K562 (cell line): Measurements from ENCODE around the gene NHLRC2. TPM values are rescaled to one million over a fixed set of nuclear protein-coding genes. Genes with fewer than 3 reads are reported as not detected.

Experiments
- BCL6 ChIP-seq: fragments of 250-450 bp; sonication (Bioruptor Pico); IDR thresholded peaks from 2 replicates; pipeline ENCODE4 v1.4.0; 2020
- CBFA2T2 ChIP-seq: fragments of 450-650 bp; conservative IDR thresholded peaks from 2 replicates; pipeline ENCODE4 v1.6.1; 2017; ENCODE audit warnings: mild to moderate bottlenecking
- CHD4 ChIP-seq: fragments of 200-600 bp; sonication (generic); IDR thresholded peaks from 3 replicates; pipeline ENCODE4 v1.6.1; 2012; ENCODE audit warnings: low read depth, mild to moderate bottlenecking, mixed read lengths, low read length, inconsistent platforms; ENCODE audit not compliant: insufficient read depth, insufficient replicate concordance, poor library complexity, severe bottlenecking
- E2F3 ChIP-seq: fragments of 250-450 bp; sonication (Bioruptor Pico); IDR thresholded peaks from 2 replicates; pipeline ENCODE4 v1.4.0; 2020; ENCODE audit warnings: mild to moderate bottlenecking
- KAT2B ChIP-seq: IDR thresholded peaks from one replicate; pipeline ENCODE4 v1.6.1; 2012; ENCODE audit warnings: low read depth, mild to moderate bottlenecking, control low read depth, inconsistent platforms, low read length, moderate library complexity
- MAZ ChIP-seq, 2 experiments: fragments of 450-650 bp in 1 of 2; sonication (generic) in 1 of 2; formaldehyde crosslinking; IDR thresholded peaks in 1 of 2; conservative IDR thresholded peaks in 1 of 2; 2 replicates each; pipeline versions ENCODE4 v1.4.0 to v1.5.0; 2020; ENCODE audit warnings: mild to moderate bottlenecking in 1 of 2, missing genetic modification reagents in 1 of 2
- POLR3G ChIP-seq: IDR thresholded peaks from 2 replicates; pipeline ENCODE4 v1.6.1; 2011; ENCODE audit not compliant: insufficient read length, insufficient replicate concordance; ENCODE audit errors: extremely low read depth
- SMAD3 ChIP-seq: fragments of 450-650 bp; formaldehyde crosslinking; conservative IDR thresholded peaks from 2 replicates; pipeline ENCODE4 v1.4.0; 2020; ENCODE audit warnings: mild to moderate bottlenecking
- YY1 ChIP-seq, 3 experiments: IDR thresholded peaks; 2 replicates each; pipeline ENCODE4 v1.6.1; 2011; ENCODE audit warnings: low read length in 2 of 3, mild to moderate bottlenecking in 2 of 3, moderate library complexity in 2 of 3, borderline replicate concordance in 1 of 3, control low read depth in 1 of 3, low read depth in 1 of 3; ENCODE audit not compliant: insufficient read depth in 3 of 3, insufficient replicate concordance in 2 of 3, control insufficient read depth in 1 of 3, insufficient read length in 1 of 3; ENCODE audit errors: extremely low read depth in 1 of 3
- ZNF134 ChIP-seq: fragments of 250-450 bp; sonication (Bioruptor Pico); conservative IDR thresholded peaks from 2 replicates; pipeline ENCODE4 v1.4.0; 2020
- ZNF184 ChIP-seq: sonication (generic); formaldehyde crosslinking; IDR thresholded peaks from 2 replicates; pipeline ENCODE4 v1.5.0; 2020; ENCODE audit warnings: missing genetic modification reagents
- ZNF551 ChIP-seq: fragments of 250-450 bp; sonication (Bioruptor Pico); IDR thresholded peaks from 2 replicates; pipeline ENCODE4 v1.5.0; 2021; ENCODE audit warnings: mild to moderate bottlenecking, moderate library complexity
- ZNF695 ChIP-seq: fragments of 450-650 bp; formaldehyde crosslinking; IDR thresholded peaks from 2 replicates; pipeline ENCODE4 v1.4.0; 2020; ENCODE audit warnings: mild to moderate bottlenecking, moderate library complexity
- ZNF764 ChIP-seq: fragments of 250-450 bp; sonication (Bioruptor Pico); IDR thresholded peaks from 2 replicates; pipeline ENCODE4 v1.4.0; 2020; ENCODE audit warnings: low read depth, mild to moderate bottlenecking, moderate library complexity
- polyA plus RNA-seq, 8 experiments: library from polyadenylated mRNA; depleted of rRNA in 4 of 8; stranded (reverse) in 5 of 8; unstranded in 3 of 8; fragments of >200 nt; fragmentation: Nextera tagmentation in 2 of 8; fragmentation: Illumina TruSeq in 1 of 8; extraction: Ambion mirVana in 2 of 8; extraction: Trizol in 1 of 8; gene quantifications; 2 replicates each; pipeline versions ENCODE4 v1.2.1 to v1.2.3, GENCODE V29; 2011 to 2014; ENCODE audit warnings: inconsistent platforms in 1 of 8, missing spikeins in 1 of 8
- total RNA-seq, 7 experiments: library from RNA; depleted of rRNA in 6 of 7; stranded (reverse); fragments of >200 nt in 6 of 7; fragmentation: Illumina TruSeq in 2 of 7; extraction: Trizol in 2 of 7; gene quantifications; 2 replicates each; pipeline versions ENCODE4 v1.2.1 to v1.2.3, GENCODE V29; 2011 to 2021; ENCODE audit warnings: low replicate concordance in 1 of 7
- TF ChIP-seq, protein P1 (sequence below): fragments of 150-350 bp; IDR thresholded peaks from 2 replicates; pipeline ENCODE4 v1.6.1; 2014; ENCODE audit warnings: low read depth, mild to moderate bottlenecking, low read length, borderline replicate concordance
- TF ChIP-seq, protein P2 (sequence below), 2 experiments: IDR thresholded peaks; 2 replicates each; pipeline ENCODE4 v1.6.1; 2012; ENCODE audit warnings: improper control_type of control experiment in 2 of 2, low read depth in 2 of 2, low read length in 2 of 2, borderline replicate concordance in 1 of 2
- TF ChIP-seq, protein P3 (sequence below): fragments of 450-650 bp; IDR thresholded peaks from 2 replicates; pipeline ENCODE4 v1.6.1; 2018; ENCODE audit not compliant: partially characterized antibody

The NHLRC2 gene
- total and polyA plus RNA-seq, 9 of the 15 experiments (the other 6 are each of a cell fraction or from before 2014, with no cell fraction given): 1.5 to 22.4 (median 10.3) TPM

DNA sequence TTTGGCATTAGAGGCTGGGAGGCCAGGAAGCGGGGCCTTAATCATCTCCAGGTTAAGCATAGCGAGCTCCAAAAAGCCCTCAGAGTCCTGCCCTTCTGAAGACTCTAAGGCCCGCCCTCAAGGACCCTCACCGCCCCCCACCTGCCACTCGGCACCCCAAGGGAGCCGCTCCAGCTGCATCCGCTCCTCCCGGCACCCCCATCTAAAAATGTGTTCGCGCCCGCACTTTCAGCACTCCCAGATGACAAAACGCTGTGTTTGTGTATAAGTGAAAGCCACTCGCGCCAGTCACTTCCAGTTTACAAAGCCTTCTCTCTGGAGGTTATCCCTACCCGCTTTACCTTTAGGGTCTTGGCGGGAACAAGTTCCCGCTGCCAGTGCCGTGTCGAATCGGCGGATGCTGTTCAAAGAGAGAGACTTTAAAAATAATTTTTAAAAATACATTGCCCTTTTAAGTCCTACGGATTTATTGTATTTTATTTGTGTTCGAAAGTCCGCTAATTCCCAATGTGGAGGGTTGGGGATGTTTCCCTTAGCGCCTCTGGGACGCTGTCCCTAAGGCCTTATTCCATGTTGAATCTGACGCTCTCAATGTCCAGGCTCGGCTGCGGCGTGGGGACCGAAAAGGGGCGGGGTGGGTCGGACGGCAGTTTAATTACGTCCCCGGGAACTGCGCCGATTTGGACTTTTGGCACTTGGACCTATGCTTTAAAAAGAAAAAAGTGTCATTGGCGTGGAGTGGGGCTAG, at the start of gene NHLRC2, which contains the start of gene DCLRE1A (continued):
- TF ChIP-seq, protein P1, sequence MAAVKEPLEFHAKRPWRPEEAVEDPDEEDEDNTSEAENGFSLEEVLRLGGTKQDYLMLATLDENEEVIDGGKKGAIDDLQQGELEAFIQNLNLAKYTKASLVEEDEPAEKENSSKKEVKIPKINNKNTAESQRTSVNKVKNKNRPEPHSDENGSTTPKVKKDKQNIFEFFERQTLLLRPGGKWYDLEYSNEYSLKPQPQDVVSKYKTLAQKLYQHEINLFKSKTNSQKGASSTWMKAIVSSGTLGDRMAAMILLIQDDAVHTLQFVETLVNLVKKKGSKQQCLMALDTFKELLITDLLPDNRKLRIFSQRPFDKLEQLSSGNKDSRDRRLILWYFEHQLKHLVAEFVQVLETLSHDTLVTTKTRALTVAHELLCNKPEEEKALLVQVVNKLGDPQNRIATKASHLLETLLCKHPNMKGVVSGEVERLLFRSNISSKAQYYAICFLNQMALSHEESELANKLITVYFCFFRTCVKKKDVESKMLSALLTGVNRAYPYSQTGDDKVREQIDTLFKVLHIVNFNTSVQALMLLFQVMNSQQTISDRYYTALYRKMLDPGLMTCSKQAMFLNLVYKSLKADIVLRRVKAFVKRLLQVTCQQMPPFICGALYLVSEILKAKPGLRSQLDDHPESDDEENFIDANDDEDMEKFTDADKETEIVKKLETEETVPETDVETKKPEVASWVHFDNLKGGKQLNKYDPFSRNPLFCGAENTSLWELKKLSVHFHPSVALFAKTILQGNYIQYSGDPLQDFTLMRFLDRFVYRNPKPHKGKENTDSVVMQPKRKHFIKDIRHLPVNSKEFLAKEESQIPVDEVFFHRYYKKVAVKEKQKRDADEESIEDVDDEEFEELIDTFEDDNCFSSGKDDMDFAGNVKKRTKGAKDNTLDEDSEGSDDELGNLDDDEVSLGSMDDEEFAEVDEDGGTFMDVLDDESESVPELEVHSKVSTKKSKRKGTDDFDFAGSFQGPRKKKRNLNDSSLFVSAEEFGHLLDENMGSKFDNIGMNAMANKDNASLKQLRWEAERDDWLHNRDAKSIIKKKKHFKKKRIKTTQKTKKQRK: no peak
- TF ChIP-seq CHD4: no peak
- no peak for TF ChIP-seq CBFA2T2
- TF ChIP-seq ZNF184 (CRISPR knock-in tag): no peak
- TF ChIP-seq ZNF134: no peak
- TF ChIP-seq YY1 (IDR thresholded peaks at IDR 0.05; ENCODE audit: borderline replicate concordance in 1 of 3, control insufficient read depth in 1 of 3, extremely low read depth in 1 of 3, insufficient read depth in 3 of 3, insufficient read length in 1 of 3, insufficient replicate concordance in 2 of 3, low read depth in 1 of 3, low read length in 2 of 3): no peak
- TF ChIP-seq E2F3 (CRISPR knock-in tag): peak; percentile 84
- TF ChIP-seq, protein P2, sequence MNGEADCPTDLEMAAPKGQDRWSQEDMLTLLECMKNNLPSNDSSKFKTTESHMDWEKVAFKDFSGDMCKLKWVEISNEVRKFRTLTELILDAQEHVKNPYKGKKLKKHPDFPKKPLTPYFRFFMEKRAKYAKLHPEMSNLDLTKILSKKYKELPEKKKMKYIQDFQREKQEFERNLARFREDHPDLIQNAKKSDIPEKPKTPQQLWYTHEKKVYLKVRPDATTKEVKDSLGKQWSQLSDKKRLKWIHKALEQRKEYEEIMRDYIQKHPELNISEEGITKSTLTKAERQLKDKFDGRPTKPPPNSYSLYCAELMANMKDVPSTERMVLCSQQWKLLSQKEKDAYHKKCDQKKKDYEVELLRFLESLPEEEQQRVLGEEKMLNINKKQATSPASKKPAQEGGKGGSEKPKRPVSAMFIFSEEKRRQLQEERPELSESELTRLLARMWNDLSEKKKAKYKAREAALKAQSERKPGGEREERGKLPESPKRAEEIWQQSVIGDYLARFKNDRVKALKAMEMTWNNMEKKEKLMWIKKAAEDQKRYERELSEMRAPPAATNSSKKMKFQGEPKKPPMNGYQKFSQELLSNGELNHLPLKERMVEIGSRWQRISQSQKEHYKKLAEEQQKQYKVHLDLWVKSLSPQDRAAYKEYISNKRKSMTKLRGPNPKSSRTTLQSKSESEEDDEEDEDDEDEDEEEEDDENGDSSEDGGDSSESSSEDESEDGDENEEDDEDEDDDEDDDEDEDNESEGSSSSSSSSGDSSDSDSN (IDR thresholded peaks at IDR 0.05; ENCODE audit: borderline replicate concordance in 1 of 2, low read depth in 2 of 2, low read length in 2 of 2): no peak
- TF ChIP-seq ZNF551: no peak
- no peak for TF ChIP-seq BCL6 (CRISPR knock-in tag)
- no peak for TF ChIP-seq ZNF764 (CRISPR knock-in tag)
- TF ChIP-seq POLR3G: no peak
- no peak for TF ChIP-seq ZNF695 (CRISPR knock-in tag)
- TF ChIP-seq SMAD3 (CRISPR knock-in tag): no peak
- TF ChIP-seq MAZ (CRISPR knock-in tag; conservative IDR thresholded peaks at IDR 0.05 in 1 of 2, IDR thresholded peaks at IDR 0.05 in 1 of 2): peak in 1 of 2 experiments; percentile 49; a peak in 1 of 4 replicates
- TF ChIP-seq, protein P3, sequence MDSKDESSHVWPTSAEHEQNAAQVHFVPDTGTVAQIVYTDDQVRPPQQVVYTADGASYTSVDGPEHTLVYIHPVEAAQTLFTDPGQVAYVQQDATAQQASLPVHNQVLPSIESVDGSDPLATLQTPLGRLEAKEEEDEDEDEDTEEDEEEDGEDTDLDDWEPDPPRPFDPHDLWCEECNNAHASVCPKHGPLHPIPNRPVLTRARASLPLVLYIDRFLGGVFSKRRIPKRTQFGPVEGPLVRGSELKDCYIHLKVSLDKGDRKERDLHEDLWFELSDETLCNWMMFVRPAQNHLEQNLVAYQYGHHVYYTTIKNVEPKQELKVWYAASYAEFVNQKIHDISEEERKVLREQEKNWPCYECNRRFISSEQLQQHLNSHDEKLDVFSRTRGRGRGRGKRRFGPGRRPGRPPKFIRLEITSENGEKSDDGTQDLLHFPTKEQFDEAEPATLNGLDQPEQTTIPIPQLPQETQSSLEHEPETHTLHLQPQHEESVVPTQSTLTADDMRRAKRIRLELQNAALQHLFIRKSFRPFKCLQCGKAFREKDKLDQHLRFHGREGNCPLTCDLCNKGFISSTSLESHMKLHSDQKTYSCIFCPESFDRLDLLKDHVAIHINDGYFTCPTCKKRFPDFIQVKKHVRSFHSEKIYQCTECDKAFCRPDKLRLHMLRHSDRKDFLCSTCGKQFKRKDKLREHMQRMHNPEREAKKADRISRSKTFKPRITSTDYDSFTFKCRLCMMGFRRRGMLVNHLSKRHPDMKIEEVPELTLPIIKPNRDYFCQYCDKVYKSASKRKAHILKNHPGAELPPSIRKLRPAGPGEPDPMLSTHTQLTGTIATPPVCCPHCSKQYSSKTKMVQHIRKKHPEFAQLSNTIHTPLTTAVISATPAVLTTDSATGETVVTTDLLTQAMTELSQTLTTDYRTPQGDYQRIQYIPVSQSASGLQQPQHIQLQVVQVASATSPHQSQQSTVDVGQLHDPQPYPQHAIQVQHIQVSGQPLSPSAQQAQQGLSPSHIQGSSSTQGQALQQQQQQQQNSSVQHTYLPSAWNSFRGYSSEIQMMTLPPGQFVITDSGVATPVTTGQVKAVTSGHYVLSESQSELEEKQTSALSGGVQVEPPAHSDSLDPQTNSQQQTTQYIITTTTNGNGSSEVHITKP: peak; percentile 53
- TF ChIP-seq KAT2B: no peak
